Activated CD4-positive, alpha-beta T cell treated with anti-CD3 and anti-CD28 coated beads for 24 hours (primary cell): ENCODE results near the gene CLEC16A.
"Not testable (repeated sequence)": the region's sequence is repeated elsewhere in the genome, so short reads cannot be mapped to it uniquely, and the experiment has no call there.

Source experiments
- DNase-seq, 2 donors: peaks; one replicate each; pipeline ENCODE4 v3.0.0-alpha.2; 2020; ENCODE audit warnings: low read depth in 2 of 2

CLEC16A gene

DNA sequence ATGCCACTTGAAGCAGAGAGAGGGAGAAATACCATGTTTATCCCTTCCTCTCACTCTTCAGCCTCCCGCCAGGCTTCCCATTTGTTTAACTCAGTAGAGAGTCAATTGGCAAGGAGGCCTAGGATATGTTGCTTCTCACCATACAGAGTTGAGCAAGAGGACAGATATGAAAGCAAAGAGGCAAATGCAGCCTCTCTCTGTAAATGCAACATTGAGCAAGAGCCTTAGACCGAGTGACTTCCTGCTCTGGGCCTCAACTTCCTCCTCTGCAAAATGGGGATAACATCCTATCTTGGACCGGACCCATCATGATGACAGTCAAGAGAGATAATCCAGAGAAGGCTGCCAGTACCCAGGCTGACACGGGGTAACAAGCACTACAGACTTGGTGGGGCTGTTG is 274.8 kb downstream of the CLEC16A start:
- DNase-seq: no peak

DNA sequence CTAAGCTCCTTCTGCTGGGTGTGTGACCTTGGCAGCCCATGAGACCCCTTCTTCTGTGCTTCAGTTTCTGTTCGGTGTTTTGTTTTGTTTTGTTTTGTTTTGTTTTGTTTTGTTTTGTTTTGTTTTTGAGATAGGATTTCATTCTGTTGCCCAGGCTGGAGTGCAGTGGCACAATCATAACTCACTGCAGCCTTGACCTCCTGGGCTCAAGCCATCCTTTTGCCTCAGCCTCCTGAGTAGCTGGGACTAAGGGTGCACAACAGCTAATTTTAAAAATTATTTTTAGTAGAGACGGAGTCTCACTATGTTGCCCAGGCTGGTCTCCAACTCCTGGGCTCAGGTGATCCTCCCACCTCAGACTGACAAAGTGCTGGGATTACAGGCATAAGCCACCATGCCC is 276.1 kb downstream of the CLEC16A start:
- DNase-seq: not testable (repeated sequence)

DNA sequence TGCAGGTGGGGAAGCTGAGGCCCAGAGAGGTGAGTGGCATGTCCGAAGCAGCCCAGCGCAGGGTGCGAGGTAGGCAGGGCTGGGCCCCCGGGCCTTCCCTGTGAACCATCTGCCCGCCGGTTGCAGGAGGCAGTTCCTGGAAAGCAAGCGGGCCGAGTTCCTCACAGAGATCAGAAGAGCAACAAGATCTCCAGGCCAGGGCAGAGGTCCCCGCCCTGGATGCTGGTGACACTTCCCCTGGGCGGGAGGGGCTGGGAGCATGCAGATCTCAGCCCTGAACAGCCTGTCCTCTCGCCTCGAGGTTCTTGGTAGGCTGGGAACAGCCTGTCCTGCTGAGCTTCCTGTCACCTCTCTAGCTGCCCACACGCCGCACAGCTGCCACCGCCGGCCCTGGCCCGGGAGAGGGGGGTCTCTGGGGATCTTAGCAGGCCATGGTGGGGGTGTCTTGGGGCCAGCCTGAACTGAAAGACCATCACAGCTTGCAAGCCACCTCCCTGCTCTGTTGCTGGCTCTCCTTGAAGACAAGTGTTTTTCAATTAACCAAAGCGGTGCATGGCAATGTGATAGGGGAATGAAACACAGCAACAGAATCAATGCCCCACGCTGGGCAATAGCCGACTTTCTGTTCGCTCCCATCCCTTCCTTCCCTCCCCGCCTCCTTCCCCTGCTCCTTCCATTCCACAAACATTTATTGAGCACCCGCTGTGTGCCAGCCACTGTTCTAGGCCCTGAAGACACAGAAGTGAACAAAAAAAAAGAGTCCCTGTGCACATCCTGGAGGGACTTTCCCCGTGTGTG is 279.9 kb downstream of the CLEC16A start:
- DNase-seq: peak; percentile 36 to 56

- peak; percentile 75 to 84 for DNase-seq
Measured at GRCh38 chr16:11224894-11225676, 280.7 kb downstream of the CLEC16A start.

GRCh38 chr16:11225677-11226549 is 281.5 kb downstream of the CLEC16A start:
- DNase-seq: no peak

DNA sequence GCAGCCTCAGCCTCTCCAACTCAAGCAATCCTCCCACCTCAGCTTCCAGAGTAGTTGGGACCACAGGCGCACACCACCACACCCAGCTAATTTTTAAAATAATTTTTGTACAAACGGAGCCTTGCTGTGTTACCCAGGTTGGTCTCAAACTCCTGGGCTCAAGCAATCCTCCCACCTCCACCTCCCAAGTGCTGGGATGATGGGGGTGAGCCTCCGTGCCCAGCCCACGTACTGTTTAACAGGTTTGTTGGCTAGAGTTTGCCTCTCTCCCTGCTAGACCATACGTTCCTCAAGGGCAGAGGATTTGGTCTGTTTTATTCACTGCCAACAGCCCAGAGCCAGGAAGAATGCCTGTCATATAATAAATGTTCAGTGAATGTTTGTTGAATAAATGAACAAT is 285.1 kb downstream of the CLEC16A start:
- no peak for DNase-seq

DNA sequence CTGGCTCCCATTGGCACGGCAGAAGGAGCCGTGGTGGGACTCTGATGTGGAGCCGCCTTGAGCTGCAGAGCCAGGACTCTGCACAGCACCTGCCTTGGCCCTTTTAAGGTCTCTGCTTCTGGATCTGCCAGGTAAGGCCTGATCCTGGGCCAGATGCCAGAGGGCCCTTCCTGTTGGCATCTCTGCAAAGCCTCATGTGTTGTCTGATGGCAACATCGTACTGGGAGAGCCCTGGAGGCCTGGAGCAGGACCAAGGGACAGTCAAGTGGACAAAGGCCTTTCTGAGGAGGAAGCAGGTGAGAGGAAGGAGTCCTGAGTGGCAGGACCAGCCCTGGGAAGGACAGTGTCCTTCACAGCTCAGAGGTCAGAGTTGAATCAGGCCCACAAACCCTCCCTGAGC is 285.5 kb downstream of the CLEC16A start:
- DNase-seq: no peak

DNA sequence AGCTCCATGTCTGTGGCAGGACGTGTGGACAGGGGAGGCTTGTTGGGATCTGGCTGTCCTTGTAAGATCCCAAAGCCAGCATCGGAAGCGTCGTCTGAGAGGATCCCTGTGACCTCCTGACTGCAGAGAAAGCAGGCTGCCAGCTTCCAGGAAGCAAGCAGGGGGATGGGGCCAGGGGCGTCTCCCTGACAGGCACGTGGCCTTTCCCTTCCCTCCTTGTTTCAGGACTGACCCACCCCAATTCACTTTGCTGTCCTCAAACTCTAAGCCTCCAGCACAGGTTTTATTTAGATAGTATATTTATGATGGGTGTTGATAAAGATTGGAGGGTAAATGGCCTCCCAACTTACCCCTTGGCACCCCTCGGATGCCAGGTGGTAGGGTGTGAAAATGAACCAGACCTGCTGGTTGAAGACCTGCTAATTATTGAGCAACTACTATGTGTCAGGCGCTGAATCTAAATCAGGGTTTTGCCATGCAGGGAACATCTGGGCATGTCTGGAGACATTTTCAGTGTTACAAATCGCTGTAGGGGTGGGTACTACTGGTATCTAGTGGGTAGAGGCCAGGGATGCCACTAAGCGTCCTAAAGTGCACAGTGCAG is 287.1 kb downstream of the CLEC16A start:
- DNase-seq: no peak
